ENCODE measurements around the gene SPATS2L.

SPATS2L gene

DNA sequence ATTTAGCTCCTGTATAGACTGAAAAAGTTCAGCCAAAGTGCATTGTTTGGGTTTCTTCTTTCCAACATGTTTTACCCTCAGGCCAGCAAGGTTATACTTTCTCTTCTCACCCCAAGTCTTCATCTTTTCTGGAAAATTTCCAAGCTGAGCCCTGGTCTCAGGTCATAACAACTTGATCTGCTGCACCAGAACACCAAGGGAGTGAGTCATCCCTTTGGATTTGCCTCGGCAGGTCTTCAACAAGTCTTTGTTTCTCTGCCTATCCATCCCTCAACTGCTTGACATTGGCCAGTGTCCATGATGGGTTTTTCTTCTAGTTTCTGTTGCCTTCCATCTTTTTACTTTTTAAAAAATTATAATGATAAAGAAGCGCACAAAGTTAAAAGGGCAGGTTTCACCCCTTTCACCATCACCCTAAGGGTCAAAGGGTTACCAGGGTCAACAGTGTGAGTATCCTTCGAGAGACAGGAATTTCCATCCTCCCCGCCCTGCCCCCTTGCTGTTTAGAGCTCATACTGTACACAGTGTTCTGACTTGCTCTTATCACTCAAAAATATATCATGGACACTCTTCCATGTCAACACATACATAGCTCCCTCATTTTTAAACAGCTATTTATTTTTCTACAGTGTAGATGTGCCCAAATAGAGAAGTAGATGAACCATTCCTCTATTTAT lies 5.7 kb upstream of the SPATS2L start:
- ChIA-PET CTCF (interaction anchor here (0.6 kb wide), 1 partner anchor 8 kb away, joined by 5 read pairs; no protein-coding TSS in a partner anchor), POLR2A (ENCODE audit: low non-redundant PET) (no interaction called here)
- H3K27ac ChIP-seq: no peak overlapping the region
- TF ChIP-seq CTCF (conservative IDR thresholded peaks at IDR 0.05; ENCODE audit: low read depth): no peak
- peak; percentile 90 for DNase-seq (ENCODE audit: low spot score)

DNA sequence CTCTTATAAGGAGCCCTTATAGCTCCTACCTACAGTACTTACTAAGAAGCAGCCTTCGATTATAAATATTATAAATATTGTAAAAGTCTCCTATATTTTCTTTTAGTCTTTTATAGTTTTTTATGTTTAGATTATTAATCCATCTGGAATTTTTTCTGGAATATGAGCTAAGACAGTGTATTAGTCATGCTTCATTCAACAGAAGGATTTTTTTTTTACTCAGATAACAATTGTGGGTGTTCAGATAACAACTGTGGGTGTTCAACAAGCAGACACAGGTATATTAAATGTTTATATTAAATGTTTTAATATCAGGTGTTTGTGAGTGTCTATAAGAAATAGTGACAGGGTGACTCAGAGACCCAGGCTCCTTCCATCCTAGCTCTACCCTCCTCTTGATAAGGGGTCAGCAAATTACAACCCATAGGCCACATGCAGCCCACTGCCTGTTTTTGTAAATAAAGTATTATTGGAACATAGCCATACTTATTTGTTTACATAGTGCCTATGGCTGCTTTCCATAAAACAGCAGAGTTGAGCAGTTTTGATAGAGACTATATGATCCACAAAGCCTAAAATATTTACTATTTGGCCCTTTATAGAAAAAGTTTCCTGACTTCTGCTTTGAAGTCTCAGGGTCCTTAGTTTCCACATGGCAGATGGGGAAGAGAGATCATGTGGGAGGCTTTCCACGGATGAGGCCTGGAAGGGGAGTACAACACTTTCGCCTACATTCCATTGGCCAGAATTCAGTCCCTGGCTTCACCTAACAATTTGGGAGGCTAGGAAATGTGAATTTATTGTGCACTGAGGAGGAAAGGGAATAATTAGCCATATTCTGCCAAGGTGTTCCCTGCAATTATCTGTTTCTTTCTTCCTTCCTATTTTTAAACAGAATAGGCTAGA lies 4.3 kb upstream of the SPATS2L start:
- no peak for DNase-seq (ENCODE audit: low spot score)
- ChIA-PET CTCF (no interaction called here), POLR2A (ENCODE audit: low non-redundant PET) (no interaction called here)
- no peak for TF ChIP-seq CTCF (conservative IDR thresholded peaks at IDR 0.05; ENCODE audit: low read depth)
- H3K27ac ChIP-seq: no peak overlapping the region

DNA sequence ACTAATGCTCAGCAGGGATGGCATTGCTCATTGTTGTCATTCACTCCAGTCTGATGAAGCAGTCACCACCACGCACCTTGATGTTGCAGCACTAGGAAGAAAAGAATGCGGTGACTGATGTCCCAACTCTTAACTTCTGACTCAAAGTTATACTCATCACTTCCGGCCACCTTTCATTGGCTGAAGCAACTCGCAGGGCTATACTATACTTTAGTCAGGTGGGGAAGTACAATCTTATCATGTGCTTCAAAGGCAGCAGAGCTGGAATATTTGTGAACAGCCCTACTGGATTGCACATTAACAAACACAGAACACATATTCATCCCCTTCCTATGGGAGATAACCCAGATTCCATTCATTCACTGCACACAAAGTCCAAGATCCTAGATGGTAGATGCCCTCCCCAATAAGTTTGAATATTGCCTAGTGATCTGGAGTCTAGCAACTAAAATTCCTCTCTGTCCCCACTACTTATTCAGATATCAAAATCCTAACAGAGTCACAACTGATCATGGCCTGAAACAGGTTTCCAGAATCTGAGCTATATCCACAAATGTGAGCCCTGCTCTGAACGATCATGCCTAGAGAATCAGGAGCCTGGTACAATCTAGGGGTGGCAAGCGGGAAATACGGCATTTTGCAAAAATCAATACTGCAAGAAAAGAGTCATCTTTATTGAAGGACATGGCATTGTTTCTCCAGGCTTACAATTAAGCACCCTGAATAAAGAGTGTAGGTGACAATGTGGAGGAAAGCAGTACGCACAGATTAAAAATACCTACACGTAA lies 3.4 kb upstream of the SPATS2L start:
- ChIA-PET POLR2A (ENCODE audit: low non-redundant PET) (no interaction called here), CTCF (no interaction called here)
- TF ChIP-seq CTCF (conservative IDR thresholded peaks at IDR 0.05; ENCODE audit: low read depth): no peak
- H3K27ac ChIP-seq: no peak overlapping the region
- peak; percentile 71 for DNase-seq (ENCODE audit: low spot score)

GRCh38 chr2:200305797-200306195 lies 697 bp upstream of the SPATS2L start:
- DNase-seq (ENCODE audit: low spot score): peak; percentile 44
- peak overlapping the region; percentile 94 for H3K27ac ChIP-seq
- no peak for TF ChIP-seq CTCF (conservative IDR thresholded peaks at IDR 0.05; ENCODE audit: low read depth)
- POLR2A ChIA-PET (ENCODE audit: low non-redundant PET): interaction anchor here (0.6 to 0.8 kb wide), 4 partner anchors 132 to 639 kb away, joined by 3 to 8 read pairs (median 6); no protein-coding TSS in a partner anchor
- CTCF ChIA-PET: interaction anchor here (0.6 kb wide), 1 partner anchor 68 kb away, joined by 4 read pairs; no protein-coding TSS in a partner anchor

GRCh38 chr2:200306931-200307723 lies 634 bp downstream of the SPATS2L start:
- POLR2A ChIA-PET (ENCODE audit: low non-redundant PET): no interaction called here
- H3K27ac ChIP-seq: peak overlapping the region; percentile 94

More at GRCh38 chr2:200306931-200307723, 634 bp downstream of the SPATS2L start:
- CTCF ChIA-PET: interaction anchor here (0.5 to 0.6 kb wide), 2 partner anchors 148 to 175 kb away, joined by 3 read pairs; no protein-coding TSS in a partner anchor
- DNase-seq (ENCODE audit: low spot score): peak; percentile 23
- TF ChIP-seq CTCF (conservative IDR thresholded peaks at IDR 0.05; ENCODE audit: low read depth): no peak

All from RWPE1 (cell line).